ENCODE results near the gene PRDM4. TPM values are rescaled to one million over a fixed set of nuclear protein-coding genes. Genes with fewer than 3 reads are reported as not detected.

Gene PRDM4
- total RNA-seq = 38.7 and 46.4 TPM in 2 replicates
- polyA plus RNA-seq = 25.9 and 28.5 TPM in 2 replicates

GRCh38 chr12:107760809-107761501, at the start of gene PRDM4:
PRDM4 (minus strand) TSS chr12:107761137; CDS start chr12:107760515, 622 bp downstream.
- H2AFZ ChIP-seq = peak within 1 kb of the TSS; percentile 99
- WGBS (ENCODE audit: low lambda C conversion rate, missing lambda C conversion rate) = 0% methylated on average over 31 of the region's 83 CpGs
- no peaks in the 10 kb centered on the region for H3K9me3 ChIP-seq (ENCODE audit: low read depth)
- peak within 1 kb of the TSS; percentile 74 for H3K4me3 ChIP-seq
- H4K20me1 ChIP-seq (ENCODE audit: insufficient read depth, poor library complexity, severe bottlenecking) = peaks cover 13% of the 10 kb centered on the region
- H3K36me3 ChIP-seq (replicated peaks; ENCODE audit: insufficient read depth, low read depth) = no peaks in the 10 kb centered on the region
- H3K27me3 ChIP-seq = no peaks in the 10 kb centered on the region
- H3K27ac ChIP-seq = peak within 1 kb of the TSS; percentile 91
- H3K9me2 ChIP-seq (replicated peaks; ENCODE audit: insufficient read depth) = no peaks in the 10 kb centered on the region
- peak; percentile 41 for TF ChIP-seq CTCF (IDR thresholded peaks at IDR 0.05; ENCODE audit: poor library complexity)
- no peak for TF ChIP-seq EZH2 (IDR thresholded peaks at IDR 0.05; ENCODE audit: borderline replicate concordance)
- peak; percentile 99 for DNase-seq (ENCODE audit: low spot score)
- H3K79me2 ChIP-seq = peaks cover 37% of the 10 kb centered on the region
- H3K4me1 ChIP-seq (ENCODE audit: insufficient read depth) = no peaks in the 10 kb centered on the region
- peak within 1 kb of the TSS; percentile 87 for H3K4me2 ChIP-seq

- no peaks in the 10 kb centered on the region for H3K36me3 ChIP-seq (replicated peaks; ENCODE audit: insufficient read depth, low read depth)
- no peak overlapping the region for H3K4me3 ChIP-seq
- no peaks in the 10 kb centered on the region for H3K9me3 ChIP-seq (ENCODE audit: low read depth)
- H3K4me2 ChIP-seq = no peak overlapping the region
- no peak for TF ChIP-seq EZH2phosphoT487 (IDR thresholded peaks at IDR 0.05; ENCODE audit: low read depth, severe bottlenecking, unreplicated experiment)
- TF ChIP-seq CTCF (IDR thresholded peaks at IDR 0.05; ENCODE audit: poor library complexity) = no peak
- TF ChIP-seq EZH2 (IDR thresholded peaks at IDR 0.05; ENCODE audit: borderline replicate concordance) = no peak
- H3K79me2 ChIP-seq = no peaks in the 10 kb centered on the region
- H3K4me1 ChIP-seq (ENCODE audit: insufficient read depth) = no peaks in the 10 kb centered on the region
- no peak for DNase-seq (ENCODE audit: low spot score)
- no peaks in the 10 kb centered on the region for H4K20me1 ChIP-seq (ENCODE audit: insufficient read depth, poor library complexity, severe bottlenecking)
- H2AFZ ChIP-seq = no peak overlapping the region
- no peak overlapping the region for H3K27ac ChIP-seq
- no peaks in the 10 kb centered on the region for H3K9me2 ChIP-seq (replicated peaks; ENCODE audit: insufficient read depth)
- 86% methylated on average over 3 of the region's 3 CpGs for WGBS (ENCODE audit: low lambda C conversion rate, missing lambda C conversion rate)
- peaks cover 3% of the 10 kb centered on the region for H3K27me3 ChIP-seq
Measured at GRCh38 chr12:107807471-107808150, 46.7 kb upstream of the PRDM4 start.

- Histone ChIP-seq H3K4me3 (no peak overlapping the region), H2AFZ (no peak overlapping the region), H3K36me3 (replicated peaks; ENCODE audit: insufficient read depth, low read depth) (no peaks in the 10 kb centered on the region), H3K9me2 (replicated peaks; ENCODE audit: insufficient read depth) (no peaks in the 10 kb centered on the region), H3K9me3 (ENCODE audit: low read depth) (no peaks in the 10 kb centered on the region), H3K27ac (no peak overlapping the region), H4K20me1 (ENCODE audit: insufficient read depth, poor library complexity, severe bottlenecking) (no peaks in the 10 kb centered on the region), H3K79me2 (no peaks in the 10 kb centered on the region), H3K4me2 (no peak overlapping the region), H3K4me1 (ENCODE audit: insufficient read depth) (no peaks in the 10 kb centered on the region), H3K27me3 (no peaks in the 10 kb centered on the region)
- DNase-seq (ENCODE audit: low spot score) = no peak
- TF ChIP-seq EZH2phosphoT487 (IDR thresholded peaks at IDR 0.05; ENCODE audit: low read depth, severe bottlenecking, unreplicated experiment) (no peak), CTCF (IDR thresholded peaks at IDR 0.05; ENCODE audit: poor library complexity) (no peak), EZH2 (IDR thresholded peaks at IDR 0.05; ENCODE audit: borderline replicate concordance) (no peak)
- 94% methylated on average over 21 of the region's 22 CpGs for WGBS (ENCODE audit: low lambda C conversion rate, missing lambda C conversion rate)
Measured at GRCh38 chr12:107805488-107806180, 44.7 kb upstream of the PRDM4 start.

Data from hepatocyte (in vitro differentiated cells).